IPS-18a (cell line): ENCODE measurements around the gene GALNT18.

Experiments used
- H3K27ac ChIP-seq: one replicate; pipeline ENCODE4 v1.5.1; 2013; ENCODE audit warnings: low read length
- H3K27me3 ChIP-seq: one replicate; pipeline ENCODE4 v1.6.1; 2013; ENCODE audit warnings: mild to moderate bottlenecking, low read length; ENCODE audit not compliant: control insufficient read depth, insufficient read depth
- H3K36me3 ChIP-seq: one replicate; pipeline ENCODE4 v1.6.1; 2013; ENCODE audit warnings: low read depth, low read length; ENCODE audit not compliant: control insufficient read depth
- H3K4me1 ChIP-seq: one replicate; pipeline ENCODE4 v1.6.1; 2013; ENCODE audit warnings: low read depth, low read length; ENCODE audit not compliant: control insufficient read depth
- H3K4me3 ChIP-seq: one replicate; pipeline ENCODE4 v1.5.1; 2013; ENCODE audit warnings: low read length
- H3K9ac ChIP-seq: one replicate; pipeline ENCODE4 v1.6.1; 2013; ENCODE audit warnings: mild to moderate bottlenecking, low read length, moderate library complexity
- H3K9me3 ChIP-seq: one replicate; pipeline ENCODE4 v1.6.1; 2013; ENCODE audit warnings: low read depth, low read length; ENCODE audit not compliant: control insufficient read depth

GALNT18 gene

DNA sequence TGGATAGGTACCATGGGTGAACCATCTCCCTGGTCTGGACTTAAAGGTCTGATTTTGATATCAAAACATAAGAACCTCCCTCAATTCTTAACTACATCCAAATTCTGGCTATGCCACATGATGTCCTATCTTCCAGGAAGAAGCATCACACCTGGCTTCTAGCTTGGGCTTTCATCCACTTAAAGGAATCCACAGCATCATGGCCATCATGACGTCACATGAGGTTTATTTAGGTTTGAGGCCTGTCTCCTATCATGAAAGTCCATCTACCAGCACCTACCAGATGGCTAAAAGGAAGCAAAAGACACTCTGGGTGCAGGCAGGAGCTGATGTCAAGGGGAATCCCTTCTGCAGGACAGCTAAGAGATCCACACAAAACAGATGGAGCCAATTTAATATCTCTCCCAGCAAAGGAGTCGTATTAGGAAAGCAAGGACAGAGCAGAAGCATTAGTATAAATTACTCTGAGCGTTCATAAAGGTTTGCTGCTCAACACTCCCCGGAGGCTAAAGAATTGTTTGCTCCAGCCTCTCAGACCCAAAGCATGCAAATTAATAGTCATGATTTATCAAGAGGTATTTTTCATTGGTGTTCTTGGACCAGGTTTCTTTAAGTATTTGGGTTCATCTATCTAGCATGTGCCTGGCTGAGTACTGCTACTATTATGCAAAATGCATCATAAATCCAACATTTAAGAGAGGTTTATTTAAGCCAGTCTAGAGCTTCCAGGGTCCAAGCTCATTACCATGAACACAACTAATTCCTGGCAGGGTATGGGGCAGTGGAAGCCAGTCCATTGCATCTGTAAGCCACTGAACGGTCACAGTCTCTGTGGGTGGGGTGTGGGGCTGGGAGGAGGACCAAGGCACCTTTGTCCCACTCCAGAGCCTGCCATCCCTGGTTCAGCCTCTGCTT lies 47.2 kb downstream of the GALNT18 start:
- no peaks in the 10 kb centered on the region for H3K27me3 ChIP-seq
- H3K27ac ChIP-seq: no peak overlapping the region
- no peaks in the 10 kb centered on the region for H3K9me3 ChIP-seq
- H3K36me3 ChIP-seq: no peaks in the 10 kb centered on the region
- H3K9ac ChIP-seq: no peak overlapping the region
- peaks cover 4% of the 10 kb centered on the region for H3K4me1 ChIP-seq
- no peak overlapping the region for H3K4me3 ChIP-seq

- H3K9ac ChIP-seq: no peak overlapping the region
- no peak overlapping the region for H3K27ac ChIP-seq
- no peaks in the 10 kb centered on the region for H3K27me3 ChIP-seq
- no peaks in the 10 kb centered on the region for H3K4me1 ChIP-seq
- no peak overlapping the region for H3K4me3 ChIP-seq
- H3K36me3 ChIP-seq: no peaks in the 10 kb centered on the region
- no peaks in the 10 kb centered on the region for H3K9me3 ChIP-seq
These were observed 49.4 kb downstream of the GALNT18 start for GRCh38 chr11:11572386-11572785.

- Histone ChIP-seq H3K9me3 (no peaks in the 10 kb centered on the region), H3K9ac (no peak overlapping the region), H3K27ac (no peak overlapping the region), H3K4me3 (no peak overlapping the region), H3K4me1 (no peaks in the 10 kb centered on the region), H3K36me3 (no peaks in the 10 kb centered on the region), H3K27me3 (no peaks in the 10 kb centered on the region)
These were observed 49.9 kb downstream of the GALNT18 start for GRCh38 chr11:11571893-11572292.

- Histone ChIP-seq H3K4me1 (no peaks in the 10 kb centered on the region), H3K27me3 (no peaks in the 10 kb centered on the region), H3K4me3 (no peak overlapping the region), H3K27ac (no peak overlapping the region), H3K36me3 (no peaks in the 10 kb centered on the region), H3K9me3 (no peaks in the 10 kb centered on the region), H3K9ac (no peak overlapping the region)
These were observed 51.0 kb downstream of the GALNT18 start for GRCh38 chr11:11570823-11571222.

DNA sequence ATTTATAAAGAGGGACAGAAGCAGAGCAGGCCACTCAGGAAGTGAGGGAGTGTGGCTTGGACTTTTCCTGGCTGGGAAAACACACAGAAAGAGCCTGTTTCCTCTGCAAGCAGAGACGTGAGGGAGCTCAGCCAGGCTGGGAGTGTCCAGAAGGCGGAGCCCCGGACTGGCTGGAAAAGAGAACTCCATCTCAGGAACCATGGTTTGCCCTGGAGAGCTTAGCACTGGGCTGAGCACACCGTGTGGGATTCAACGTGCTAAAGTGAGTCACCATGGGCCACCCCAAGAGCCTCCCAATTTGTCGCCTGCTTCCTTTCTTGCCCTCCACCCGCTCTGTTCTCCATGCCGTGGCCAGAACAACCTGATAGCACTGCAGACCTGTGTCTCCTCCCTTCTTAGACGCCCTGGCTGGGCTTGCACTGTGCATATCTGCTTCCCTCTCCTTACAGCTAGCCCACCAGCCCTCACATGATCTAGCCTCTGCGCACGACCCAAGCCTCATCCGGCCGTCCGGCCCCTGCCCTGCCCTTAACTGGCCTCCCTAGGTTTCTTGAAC lies 51.8 kb downstream of the GALNT18 start:
- Histone ChIP-seq H3K4me1 (no peaks in the 10 kb centered on the region), H3K27me3 (no peaks in the 10 kb centered on the region), H3K27ac (no peak overlapping the region), H3K9me3 (no peaks in the 10 kb centered on the region), H3K9ac (no peak overlapping the region), H3K4me3 (no peak overlapping the region), H3K36me3 (no peaks in the 10 kb centered on the region)

- Histone ChIP-seq H3K9ac (no peak overlapping the region), H3K9me3 (no peaks in the 10 kb centered on the region)
These were observed 53.1 kb downstream of the GALNT18 start for GRCh38 chr11:11568651-11569229.

GRCh38 chr11:11567936-11568650 lies 53.7 kb downstream of the GALNT18 start:
- H3K4me1 ChIP-seq: no peaks in the 10 kb centered on the region
- no peaks in the 10 kb centered on the region for H3K27me3 ChIP-seq
- H3K4me3 ChIP-seq: no peak overlapping the region
- H3K27ac ChIP-seq: no peak overlapping the region
- no peak overlapping the region for H3K9ac ChIP-seq
- H3K9me3 ChIP-seq: no peaks in the 10 kb centered on the region
- no peaks in the 10 kb centered on the region for H3K36me3 ChIP-seq

More at GRCh38 chr11:11568651-11569229, 53.1 kb downstream of the GALNT18 start:
- H3K27ac ChIP-seq: no peak overlapping the region
- H3K4me3 ChIP-seq: no peak overlapping the region
- H3K27me3 ChIP-seq: no peaks in the 10 kb centered on the region
- no peaks in the 10 kb centered on the region for H3K4me1 ChIP-seq
- no peaks in the 10 kb centered on the region for H3K36me3 ChIP-seq

GRCh38 chr11:11565636-11566035 lies 56.2 kb downstream of the GALNT18 start:
- Histone ChIP-seq H3K27ac (no peak overlapping the region), H3K36me3 (no peaks in the 10 kb centered on the region)

DNA sequence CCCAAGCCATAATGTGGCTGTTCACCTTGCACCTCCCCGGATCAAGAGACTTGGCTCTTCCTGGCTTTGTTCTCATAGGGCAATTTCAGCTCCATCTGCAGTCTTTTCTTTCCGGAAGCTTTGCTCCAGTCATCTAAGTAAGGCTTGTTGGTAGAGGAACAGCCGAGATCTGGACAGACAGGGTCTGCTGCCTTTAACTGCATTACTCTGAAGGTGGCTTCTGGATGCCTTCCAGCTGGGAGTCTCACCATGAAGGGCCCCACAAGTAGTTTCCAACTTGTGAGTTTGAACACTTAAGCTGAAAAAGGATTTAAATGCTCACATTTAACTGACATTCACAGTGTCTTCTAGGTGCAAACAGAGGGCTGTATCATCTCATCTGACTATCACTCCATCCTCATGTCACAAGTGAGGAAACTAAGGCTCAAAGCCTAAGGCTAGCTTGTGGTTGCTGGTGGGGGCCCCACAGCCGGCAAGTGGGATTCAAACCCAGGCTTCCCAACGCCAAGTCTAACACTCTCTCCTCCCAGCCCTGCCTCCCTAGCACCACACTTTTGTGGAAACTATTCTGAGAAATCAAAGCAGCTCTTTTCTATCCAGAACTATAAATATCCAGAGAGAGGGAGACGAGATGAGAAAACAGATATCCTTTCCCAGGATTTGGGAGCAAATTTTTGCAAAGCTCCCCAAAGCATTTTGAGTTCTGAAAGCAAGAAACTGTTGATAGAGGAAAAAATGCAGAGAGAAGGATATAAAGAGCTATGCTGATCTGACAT lies 58.4 kb downstream of the GALNT18 start:
- H3K27me3 ChIP-seq: no peaks in the 10 kb centered on the region
- no peak overlapping the region for H3K4me3 ChIP-seq
- H3K9me3 ChIP-seq: no peaks in the 10 kb centered on the region
- H3K27ac ChIP-seq: no peak overlapping the region
- no peak overlapping the region for H3K9ac ChIP-seq
- H3K36me3 ChIP-seq: no peaks in the 10 kb centered on the region
- no peaks in the 10 kb centered on the region for H3K4me1 ChIP-seq

More at GRCh38 chr11:11565636-11566035, 56.2 kb downstream of the GALNT18 start:
- no peaks in the 10 kb centered on the region for H3K27me3 ChIP-seq
- no peaks in the 10 kb centered on the region for H3K4me1 ChIP-seq
- no peak overlapping the region for H3K4me3 ChIP-seq
- H3K9me3 ChIP-seq: no peaks in the 10 kb centered on the region
- no peak overlapping the region for H3K9ac ChIP-seq

DNA sequence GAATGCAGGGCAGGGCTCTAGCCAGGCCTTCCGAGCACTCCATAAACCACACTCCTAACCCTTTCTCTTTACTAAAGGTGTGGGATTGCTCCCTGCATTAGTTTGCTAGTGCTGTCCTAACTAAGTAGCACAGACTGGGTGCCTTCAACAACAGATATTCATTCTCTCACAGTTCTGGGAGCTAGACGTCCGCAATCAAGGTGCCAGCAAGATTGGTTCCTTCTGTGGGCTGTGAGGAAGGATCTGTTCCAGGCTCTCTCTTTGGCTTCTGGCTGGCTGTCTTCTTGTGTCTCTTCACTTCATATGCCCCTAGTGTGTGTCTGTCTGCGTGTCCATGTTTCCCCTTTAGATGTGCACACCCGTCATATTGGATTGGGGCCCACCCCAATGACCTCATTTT lies 59.8 kb downstream of the GALNT18 start:
- Histone ChIP-seq H3K9ac (no peak overlapping the region), H3K4me3 (no peak overlapping the region), H3K27me3 (no peaks in the 10 kb centered on the region), H3K4me1 (no peaks in the 10 kb centered on the region), H3K9me3 (no peaks in the 10 kb centered on the region), H3K36me3 (no peaks in the 10 kb centered on the region), H3K27ac (no peak overlapping the region)

GRCh38 chr11:11558826-11559225 lies 63.0 kb downstream of the GALNT18 start:
- no peaks in the 10 kb centered on the region for H3K36me3 ChIP-seq
- no peaks in the 10 kb centered on the region for H3K4me1 ChIP-seq
- no peaks in the 10 kb centered on the region for H3K27me3 ChIP-seq
- no peaks in the 10 kb centered on the region for H3K9me3 ChIP-seq
- no peak overlapping the region for H3K9ac ChIP-seq
- H3K4me3 ChIP-seq: no peak overlapping the region
- H3K27ac ChIP-seq: no peak overlapping the region
